T-helper 2 cell treated with Interferon-gamma antibody and Interleukin-4, amounts not matched to agents 100 ng/mL and 5 ng/mL, for 36 hours (primary cell): ENCODE data around the gene PRICKLE1. TPM values are rescaled to one million over a fixed set of nuclear protein-coding genes. Genes with fewer than 3 reads are reported as not detected.

Source experiments
- intact Hi-C: fragments of 100-400 bp; cut with micrococcal nuclease; formaldehyde crosslinking; loops from one replicate; pipeline ENCODE4 v1.15.1; 2023
- total RNA-seq: library from RNA; stranded (reverse); gene quantifications from 2 replicates; pipeline ENCODE4 v1.2.3, GENCODE V29; 2022

PRICKLE1 gene
- total RNA-seq: 0.25 and 0.61 TPM in 2 replicates

GRCh38 chr12:42589465-42590329 lies at the start of gene PRICKLE1:
TSS of gene PRICKLE1 (minus strand) at chr12:42589746. CDS start at chr12:42472516, 117,230 bp downstream.
- intact Hi-C loops: no loop called here

- intact Hi-C loops: no loop called here
These were observed 49.2 kb upstream of the PRICKLE1 start for GRCh38 chr12:42638697-42639096.

GRCh38 chr12:42638011-42638410 lies 48.5 kb upstream of the PRICKLE1 start:
- intact Hi-C loops: no loop called here

- intact Hi-C loops: no loop called here
These were observed 47.4 kb upstream of the PRICKLE1 start for GRCh38 chr12:42636993-42637392.

- intact Hi-C loops: no loop called here
These were observed 44.0 kb upstream of the PRICKLE1 start for GRCh38 chr12:42633594-42633993.

GRCh38 chr12:42631513-42631912 lies 42.0 kb upstream of the PRICKLE1 start:
- intact Hi-C loops: no loop called here

- intact Hi-C loops: no loop called here
These were observed 40.8 kb upstream of the PRICKLE1 start for GRCh38 chr12:42630314-42630713.

- intact Hi-C loops: no loop called here
These were observed 37.6 kb upstream of the PRICKLE1 start for GRCh38 chr12:42627151-42627550.

GRCh38 chr12:42625611-42626010 lies 36.1 kb upstream of the PRICKLE1 start:
- intact Hi-C loops: no loop called here

- intact Hi-C loops: no loop called here
These were observed 28.1 kb upstream of the PRICKLE1 start for GRCh38 chr12:42617622-42618021.

GRCh38 chr12:42615006-42615405 lies 25.5 kb upstream of the PRICKLE1 start:
- intact Hi-C loops: no loop called here

GRCh38 chr12:42612231-42612613 lies 22.7 kb upstream of the PRICKLE1 start:
- intact Hi-C loops: no loop called here

- intact Hi-C loops: no loop called here
These were observed 22.2 kb upstream of the PRICKLE1 start for GRCh38 chr12:42611571-42612230.

GRCh38 chr12:42609605-42610004 lies 20.1 kb upstream of the PRICKLE1 start:
- intact Hi-C loops: no loop called here

- intact Hi-C loops: no loop called here
These were observed 18.8 kb upstream of the PRICKLE1 start for GRCh38 chr12:42608196-42608825.

- intact Hi-C loops: no loop called here
These were observed 18.1 kb upstream of the PRICKLE1 start for GRCh38 chr12:42607584-42608058.

GRCh38 chr12:42606471-42606870 lies 16.9 kb upstream of the PRICKLE1 start:
- intact Hi-C loops: no loop called here

- intact Hi-C loops: no loop called here
These were observed 16.1 kb upstream of the PRICKLE1 start for GRCh38 chr12:42605685-42606084.

GRCh38 chr12:42603246-42603990 lies 13.9 kb upstream of the PRICKLE1 start:
- intact Hi-C loops: no loop called here

GRCh38 chr12:42593874-42594273 lies 4.3 kb upstream of the PRICKLE1 start:
- intact Hi-C loops: no loop called here

- intact Hi-C loops: no loop called here
These were observed 886 bp upstream of the PRICKLE1 start for GRCh38 chr12:42590330-42590934.
